Mononuclear cell (primary cell): Measurements from ENCODE around the gene NKAPL. TPM values are rescaled to one million over a fixed set of nuclear protein-coding genes. Genes with fewer than 3 reads are reported as not detected.

Source experiments
- H3K27me3 ChIP-seq: 2 replicates; pipeline ENCODE4 v1.6.0; 2011; ENCODE audit warnings: low read length, control low read depth; ENCODE audit not compliant: insufficient read depth
- H3K4me1 ChIP-seq: 2 replicates; pipeline ENCODE4 v1.5.1; 2011; ENCODE audit warnings: mild to moderate bottlenecking, low read length, control low read depth; ENCODE audit not compliant: insufficient read depth
- H3K4me3 ChIP-seq: 2 replicates; pipeline ENCODE4 v1.5.1; 2011; ENCODE audit warnings: mild to moderate bottlenecking, low read length, moderate library complexity
- H3K9me3 ChIP-seq: 2 replicates; pipeline ENCODE4 v1.5.1; 2011; ENCODE audit warnings: low read depth, mild to moderate bottlenecking, control low read depth, low read length
- total RNA-seq: library from RNA; depleted of rRNA; stranded (reverse); fragments of >200 nt; gene quantifications from one replicate; pipeline ENCODE4 v1.2.3, GENCODE V29; 2012

Gene NKAPL
- 0.21 TPM for total RNA-seq

DNA sequence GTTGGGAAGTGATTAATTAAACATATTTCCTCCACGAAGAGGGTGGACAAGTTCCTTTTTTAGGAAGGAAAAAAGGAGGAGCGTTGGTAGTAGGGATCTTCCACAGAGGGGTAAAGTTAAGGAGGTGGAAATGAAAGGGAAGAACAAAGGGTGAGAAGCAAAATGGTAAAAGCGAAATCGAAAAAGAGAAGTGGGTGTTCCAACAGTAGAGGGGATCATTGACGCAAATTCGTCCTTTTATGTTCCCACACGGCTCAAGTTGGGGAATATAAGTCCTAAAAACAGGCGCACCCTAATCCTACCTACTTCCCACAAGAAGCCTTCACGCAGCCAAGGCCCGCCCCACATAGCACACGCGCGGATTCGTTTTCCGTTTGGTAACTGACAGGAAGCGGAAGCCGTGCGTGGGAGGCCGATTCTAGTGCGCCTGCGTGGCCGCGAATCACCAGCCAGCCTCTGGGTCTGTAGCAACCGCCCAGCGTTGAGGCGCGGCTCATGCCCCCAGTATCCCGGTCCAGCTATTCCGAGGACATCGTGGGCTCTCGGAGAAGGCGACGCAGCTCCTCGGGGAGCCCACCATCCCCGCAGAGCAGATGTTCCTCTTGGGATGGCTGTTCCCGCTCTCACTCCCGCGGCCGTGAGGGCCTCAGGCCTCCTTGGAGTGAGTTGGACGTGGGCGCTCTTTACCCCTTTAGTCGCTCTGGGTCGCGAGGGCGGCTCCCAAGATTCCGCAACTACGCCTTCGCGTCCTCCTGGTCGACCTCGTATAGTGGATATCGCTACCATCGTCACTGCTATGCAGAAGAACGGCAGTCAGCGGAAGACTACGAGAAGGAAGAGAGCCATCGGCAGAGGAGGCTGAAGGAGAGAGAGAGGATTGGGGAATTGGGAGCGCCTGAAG, at the start of gene NKAPL:
Gene NKAPL, plus strand, starts transcription at position 421 of the 901 bp plus-strand sequence. Its CDS starts 75 bp downstream, at position 496.
- H3K9me3 ChIP-seq = no peaks in the 10 kb centered on the region
- peaks cover 4% of the 10 kb centered on the region for H3K4me1 ChIP-seq
- peak within 1 kb of the TSS; percentile 22 for H3K4me3 ChIP-seq
- peaks cover 9% of the 10 kb centered on the region for H3K27me3 ChIP-seq

GRCh38 chr6:28209753-28210535, 49.2 kb upstream of the NKAPL start:
- H3K27me3 ChIP-seq = peaks cover 100% of the 10 kb centered on the region
- H3K4me1 ChIP-seq = peaks cover 27% of the 10 kb centered on the region
- no peak overlapping the region for H3K4me3 ChIP-seq
- H3K9me3 ChIP-seq = no peaks in the 10 kb centered on the region

DNA sequence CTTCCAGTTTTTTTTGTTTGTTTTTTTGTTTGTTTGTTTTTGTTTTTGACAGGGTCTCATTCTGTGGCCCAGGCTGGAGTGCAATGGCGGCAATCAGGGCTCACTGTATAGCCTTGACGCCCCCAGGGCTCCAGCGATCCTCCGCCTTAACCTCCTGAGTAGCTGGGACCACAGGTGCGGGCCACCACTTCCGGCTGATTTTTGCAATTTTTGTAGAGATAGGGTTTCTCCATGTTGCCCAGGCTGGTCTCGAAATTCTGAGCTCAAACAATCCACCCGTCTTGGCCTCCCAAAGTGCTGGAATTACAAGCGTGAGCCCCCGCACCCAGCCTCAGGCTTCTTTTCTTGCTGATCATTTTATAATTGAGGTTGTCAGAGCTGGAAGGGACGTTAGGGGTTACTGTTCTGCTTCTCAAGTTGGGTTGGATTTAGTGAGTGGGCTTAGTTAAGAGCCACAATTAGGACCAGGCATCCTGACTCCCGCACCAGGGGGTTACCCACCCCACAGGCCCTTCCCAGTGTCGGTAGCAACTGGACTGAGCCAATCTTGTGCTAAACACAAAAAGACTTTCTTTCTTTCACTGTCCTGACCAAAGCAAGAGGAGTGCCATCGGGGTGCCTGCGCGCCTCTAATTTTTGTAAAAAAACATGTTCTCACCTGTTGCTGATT, 47.1 kb upstream of the NKAPL start:
- Histone ChIP-seq H3K9me3 (no peaks in the 10 kb centered on the region), H3K4me1 (peaks cover 27% of the 10 kb centered on the region), H3K4me3 (no peak overlapping the region), H3K27me3 (peaks cover 92% of the 10 kb centered on the region)

DNA sequence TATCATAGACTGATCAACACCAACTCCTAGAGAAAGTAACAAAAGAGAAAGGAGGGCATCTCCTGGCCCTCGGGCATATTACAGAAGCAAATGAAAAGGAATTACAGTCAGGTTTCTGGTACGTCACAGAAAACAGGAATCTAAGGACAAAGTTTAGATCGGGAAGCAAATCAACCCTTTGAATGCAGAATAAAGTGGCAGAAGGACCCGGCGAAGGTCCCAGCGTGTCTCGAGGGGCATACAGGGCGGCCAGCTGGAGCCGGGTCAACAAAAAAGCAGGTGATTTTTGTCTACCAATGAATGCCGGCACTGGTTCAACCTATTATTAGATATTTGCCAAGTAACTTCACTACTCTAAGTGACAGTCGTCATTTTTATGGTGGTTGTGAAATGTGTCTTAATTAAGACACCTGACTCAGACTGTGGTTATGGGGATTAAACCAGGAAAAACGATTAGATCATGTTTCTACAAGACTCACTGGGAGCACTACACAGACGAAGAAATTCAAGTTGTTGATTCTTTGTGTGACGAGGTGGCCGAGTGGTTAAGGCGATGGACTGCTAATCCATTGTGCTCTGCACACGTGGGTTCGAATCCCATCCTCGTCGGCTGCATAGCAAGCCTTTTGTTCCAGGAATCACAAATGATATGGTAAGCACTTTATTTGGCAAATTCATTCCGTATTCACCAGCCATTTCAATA, 46.4 kb upstream of the NKAPL start:
- peaks cover 20% of the 10 kb centered on the region for H3K4me1 ChIP-seq
- H3K27me3 ChIP-seq = peaks cover 85% of the 10 kb centered on the region
- no peak overlapping the region for H3K4me3 ChIP-seq
- H3K9me3 ChIP-seq = no peaks in the 10 kb centered on the region

DNA sequence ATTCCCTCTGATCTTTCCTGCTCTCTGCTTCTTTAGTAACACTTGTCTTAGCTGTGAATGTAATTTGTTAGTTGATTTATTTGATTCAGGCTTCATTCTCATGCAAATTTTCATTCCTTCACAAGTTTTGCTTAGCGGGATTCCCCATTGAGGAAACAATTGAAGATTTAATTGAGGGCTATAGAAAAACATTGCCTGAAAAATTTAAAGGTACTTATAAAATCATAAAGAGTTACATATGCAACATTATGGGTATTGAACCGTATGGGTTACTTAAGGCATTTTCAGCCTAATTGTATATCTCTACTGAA, 45.9 kb upstream of the NKAPL start:
- no peak overlapping the region for H3K4me3 ChIP-seq
- peaks cover 80% of the 10 kb centered on the region for H3K27me3 ChIP-seq
- H3K4me1 ChIP-seq = peaks cover 15% of the 10 kb centered on the region
- no peaks in the 10 kb centered on the region for H3K9me3 ChIP-seq

- Histone ChIP-seq H3K4me3 (no peak overlapping the region), H3K9me3 (no peaks in the 10 kb centered on the region), H3K27me3 (peaks cover 71% of the 10 kb centered on the region), H3K4me1 (peaks cover 18% of the 10 kb centered on the region)
Observed at GRCh38 chr6:28215425-28215824, 43.7 kb upstream of the NKAPL start.

DNA sequence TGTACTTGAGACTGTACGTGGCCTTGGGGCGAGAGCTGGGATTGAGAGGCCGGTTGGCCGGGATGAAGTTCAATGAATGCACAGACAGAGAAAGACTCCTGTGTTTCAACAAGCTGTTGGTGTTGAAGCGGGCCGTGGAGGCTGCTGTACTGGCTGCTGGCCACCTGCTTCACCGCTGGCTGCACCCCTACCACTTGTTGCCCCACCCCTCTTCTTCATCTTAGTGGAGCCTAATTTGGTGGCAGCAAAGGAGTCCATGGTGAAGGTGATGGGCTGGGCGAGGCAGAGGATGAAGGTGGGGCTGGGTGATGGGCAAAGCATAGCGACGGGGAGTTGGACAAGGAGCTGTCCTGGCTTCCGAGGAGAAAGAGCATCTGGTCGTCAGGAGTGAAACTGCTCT, 41.2 kb upstream of the NKAPL start:
- Histone ChIP-seq H3K9me3 (no peaks in the 10 kb centered on the region), H3K4me3 (no peak overlapping the region), H3K27me3 (peaks cover 68% of the 10 kb centered on the region), H3K4me1 (peaks cover 5% of the 10 kb centered on the region)

DNA sequence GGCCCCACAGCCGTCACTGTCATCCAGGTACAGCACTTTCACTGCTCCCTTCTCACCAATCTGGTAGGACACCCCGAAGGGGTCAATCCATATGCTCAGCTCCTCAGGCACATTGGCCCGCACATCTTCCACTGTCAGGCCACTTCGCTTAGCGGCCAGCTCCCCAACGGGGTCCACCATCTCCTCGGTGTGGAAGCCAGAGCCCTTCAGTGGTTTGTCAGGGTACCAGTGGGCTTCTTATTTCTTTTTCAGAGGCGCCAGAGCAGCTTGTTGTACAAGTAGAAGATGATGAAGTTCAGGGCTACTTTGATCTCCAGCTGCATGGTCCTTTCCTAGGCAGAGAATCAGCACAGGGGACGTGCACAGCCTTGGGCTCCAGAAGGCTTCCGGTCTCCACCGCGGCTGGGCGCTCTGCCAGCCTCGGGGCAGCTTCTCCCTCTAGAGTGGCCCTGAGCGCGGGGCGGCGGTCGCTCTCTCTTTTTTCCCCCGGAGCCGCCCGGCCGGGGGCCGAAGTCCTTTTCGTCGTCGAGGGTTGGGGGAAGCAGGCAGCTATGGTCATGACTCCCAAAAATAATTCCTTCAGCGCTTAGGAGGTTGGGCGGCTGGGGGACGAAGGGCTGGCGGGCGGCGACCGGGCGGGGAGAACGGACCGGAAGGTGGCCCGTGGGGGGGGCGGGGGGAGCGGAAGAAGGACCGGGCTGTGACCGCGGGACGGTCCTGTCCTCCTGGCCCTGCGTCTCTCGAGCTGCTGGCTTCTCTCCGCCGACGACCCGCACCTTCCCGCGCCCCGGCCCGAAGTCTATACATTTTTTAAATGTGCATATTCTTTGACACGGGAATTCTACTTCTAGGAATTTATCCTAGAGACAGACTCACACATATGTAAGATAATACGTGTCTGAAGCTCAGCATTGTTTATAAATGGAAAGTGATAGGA, 40.5 kb upstream of the NKAPL start:
- Histone ChIP-seq H3K9me3 (no peaks in the 10 kb centered on the region), H3K4me1 (peaks cover 5% of the 10 kb centered on the region), H3K4me3 (peak overlapping the region; percentile 39), H3K27me3 (peaks cover 67% of the 10 kb centered on the region)

DNA sequence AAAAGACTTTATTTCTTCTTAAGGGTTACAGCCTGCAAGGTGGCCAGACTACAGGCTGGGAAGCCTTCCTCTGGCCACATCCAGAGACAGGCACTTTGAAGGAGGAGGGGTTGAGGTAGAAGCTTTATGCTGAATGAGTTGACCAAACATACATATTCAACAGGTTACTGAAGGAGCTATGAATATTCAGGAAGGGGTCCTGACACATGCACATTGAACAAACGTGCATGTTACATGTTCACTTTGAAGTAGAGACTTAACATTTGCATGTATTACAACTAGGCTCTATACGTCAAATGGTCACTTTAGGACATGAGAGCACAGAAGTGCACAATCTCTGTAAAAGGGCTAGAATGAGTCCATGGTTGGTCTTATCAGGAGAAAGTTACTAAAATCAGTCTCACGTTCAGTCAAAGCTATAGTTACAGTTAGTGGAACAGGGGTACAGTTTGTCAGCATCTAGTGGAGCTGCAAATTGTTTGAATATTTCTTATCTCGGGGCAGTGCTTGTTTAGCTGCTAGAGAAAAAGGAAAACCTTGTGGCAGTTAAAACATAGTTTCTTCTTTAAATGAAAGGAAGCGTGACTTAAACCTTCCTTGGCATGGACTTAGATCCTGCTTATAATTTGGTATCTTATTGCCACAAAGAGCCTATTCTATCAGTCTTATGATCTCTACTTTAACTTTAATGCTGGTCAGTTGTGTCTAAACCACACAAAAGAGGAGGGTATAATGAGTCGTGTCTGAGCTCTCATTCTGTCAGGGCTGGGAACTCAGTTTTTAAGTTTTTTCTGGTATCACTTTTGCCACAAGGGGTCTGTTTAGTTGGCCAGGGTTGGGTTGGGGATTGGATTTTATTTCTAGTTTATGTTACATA, 38.6 kb upstream of the NKAPL start:
- H3K27me3 ChIP-seq = peaks cover 54% of the 10 kb centered on the region
- H3K4me3 ChIP-seq = no peak overlapping the region
- no peaks in the 10 kb centered on the region for H3K9me3 ChIP-seq
- H3K4me1 ChIP-seq = peaks cover 12% of the 10 kb centered on the region

GRCh38 chr6:28224131-28225055, 34.7 kb upstream of the NKAPL start:
- peak overlapping the region; percentile 75 for H3K4me3 ChIP-seq
- H3K27me3 ChIP-seq = peaks cover 43% of the 10 kb centered on the region
- peaks cover 12% of the 10 kb centered on the region for H3K4me1 ChIP-seq
- H3K9me3 ChIP-seq = no peaks in the 10 kb centered on the region

GRCh38 chr6:28225056-28225834, 33.9 kb upstream of the NKAPL start, which contains the start of gene ZSCAN9:
ZSCAN9 (plus strand) TSS chr6:28225275; CDS start chr6:28227085, 1,810 bp downstream.
- Histone ChIP-seq H3K4me1 (peaks cover 12% of the 10 kb centered on the region), H3K27me3 (peaks cover 35% of the 10 kb centered on the region), H3K4me3 (peak within 1 kb of the TSS; percentile 75), H3K9me3 (no peaks in the 10 kb centered on the region)

DNA sequence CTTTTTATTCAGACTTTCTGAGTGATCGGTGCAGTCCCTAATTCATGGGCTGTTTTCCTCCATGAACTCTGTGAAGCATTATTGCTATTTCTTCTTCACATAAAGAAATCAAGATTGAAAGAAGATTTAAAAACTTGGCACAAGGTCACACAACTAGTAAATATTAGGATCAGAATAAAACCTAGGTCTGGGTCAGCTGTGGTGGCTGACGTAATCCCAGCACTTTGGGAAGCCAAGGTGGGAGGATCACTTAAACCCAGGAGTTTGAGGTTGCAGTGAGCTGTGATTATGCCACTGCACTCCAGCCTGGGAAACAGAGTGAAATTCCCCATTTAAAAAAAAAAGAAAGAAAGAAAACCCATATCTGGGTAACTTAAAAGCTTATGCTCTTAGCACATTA, 32.6 kb upstream of the NKAPL start:
- Histone ChIP-seq H3K27me3 (peaks cover 24% of the 10 kb centered on the region), H3K4me1 (peaks cover 12% of the 10 kb centered on the region), H3K9me3 (no peaks in the 10 kb centered on the region), H3K4me3 (no peak overlapping the region)
